ENCODE measurements around the gene PRPSAP2. TPM values are rescaled to one million over a fixed set of nuclear protein-coding genes. Genes with fewer than 3 reads are reported as not detected.

The PRPSAP2 gene
- total RNA-seq, 1 donor from 2014 or later, result 28.3 TPM

Other genes with a start within 250 kb of the PRPSAP2 start
- gene TBC1D28, start 213.7 kb upstream of the PRPSAP2 start, total RNA-seq, result not detected
- gene FOXO3B, start 175.8 kb upstream of the PRPSAP2 start, total RNA-seq, result 0.36 TPM
- 0.16 TPM for gene FBXW10, start 114.1 kb upstream of the PRPSAP2 start, total RNA-seq
- 24.1 TPM for gene TVP23B, start 76.9 kb upstream of the PRPSAP2 start, total RNA-seq
- 0.64 TPM for gene SLC5A10, start 94.0 kb downstream of the PRPSAP2 start, total RNA-seq
- gene FAM83G, start 146.6 kb downstream of the PRPSAP2 start, total RNA-seq, result 47.0 TPM
- 1.00 TPM for gene GRAP, start 188.8 kb downstream of the PRPSAP2 start, total RNA-seq

Measured in esophagus mucosa (tissue), 1 donor.